GM12878 (cell line): ENCODE measurements around the gene PCDHGC4.

Source experiments
- CTCF ChIP-seq, 3 experiments: IDR thresholded peaks in 2 of 3; conservative IDR thresholded peaks in 1 of 3; 2 replicates each; pipeline ENCODE4 v1.5.1; 2011; ENCODE audit warnings: low read depth in 3 of 3, low read length in 3 of 3, mild to moderate bottlenecking in 3 of 3, control low read depth in 2 of 3, moderate library complexity in 2 of 3, inconsistent platforms in 1 of 3, mixed read lengths in 1 of 3; ENCODE audit not compliant: control insufficient read depth in 2 of 3, insufficient read depth in 1 of 3; ENCODE audit errors: extremely low read depth in 1 of 3
- ZNF274 ChIP-seq: IDR thresholded peaks from one replicate; pipeline ENCODE4 v1.8.0; 2011; ENCODE audit not compliant: insufficient read length, insufficient read depth

- TF ChIP-seq ZNF274, result no peak
- no peak for TF ChIP-seq CTCF (IDR thresholded peaks at IDR 0.05 in 2 of 3, conservative IDR thresholded peaks at IDR 0.05 in 1 of 3; ENCODE audit: control insufficient read depth in 2 of 3, extremely low read depth in 1 of 3, insufficient read depth in 1 of 3, low read depth in 3 of 3, low read length in 3 of 3)
These were observed 33.8 kb downstream of the PCDHGC4 start for GRCh38 chr5:141518618-141519015.
